Breast epithelium (tissue), 3 donors: Measurements from ENCODE around the gene C5orf24.

Experiments
- CTCF ChIP-seq, 3 donors: fragments of 450-650 bp; IDR thresholded peaks; one replicate each; pipeline ENCODE4 v1.5.1; 2016 to 2017; ENCODE audit warnings: antibody characterized with exemption in 3 of 3, mild to moderate bottlenecking in 3 of 3, moderate library complexity in 3 of 3
- POLR2A ChIP-seq: fragments of 450-650 bp; IDR thresholded peaks from one replicate; pipeline ENCODE4 v1.6.1; 2016; ENCODE audit warnings: antibody characterized with exemption, mild to moderate bottlenecking, moderate library complexity

GRCh38 chr5:134889335-134889734 lies 43.6 kb downstream of the C5orf24 start:
- TF ChIP-seq CTCF (IDR thresholded peaks at IDR 0.05) (no peak), POLR2A (no peak)
